Lower leg skin (tissue), 4 donors: ENCODE measurements around the gene GHRL. TPM values are rescaled to one million over a fixed set of nuclear protein-coding genes. Genes with fewer than 3 reads are reported as not detected.

ENCODE experiments used
- DNase-seq, 2 donors: peaks; one replicate each; pipeline ENCODE4 v3.0.0-alpha.2; 2019; ENCODE audit warnings: low spot score in 2 of 2
- H3K4me3 ChIP-seq: fragments of 200-600 bp; sonication (generic); 2 replicates; pipeline ENCODE4 v1.5.1; 2017; ENCODE audit warnings: mild to moderate bottlenecking, low read depth; ENCODE audit not compliant: poor library complexity, severe bottlenecking
- POLR2A ChIP-seq, 2 donors: fragments of 450-650 bp; IDR thresholded peaks; one replicate each; pipeline ENCODE4 v1.6.1; 2016 to 2017; ENCODE audit warnings: antibody characterized with exemption in 2 of 2, mild to moderate bottlenecking in 1 of 2, moderate library complexity in 1 of 2
- WGBS, 2 donors: methylation state at CpG; one replicate each; pipeline ENCODE4 v1.1.5; 2018; 5-methylcytosine and 5-hydroxymethylcytosine counted together
- intact Hi-C: fragments of 100-400 bp; cut with DNase I; formaldehyde crosslinking; loops from one replicate; pipeline ENCODE4 v1.15.0; 2023; ENCODE audit warnings: low total_unique reads
- total RNA-seq, 4 donors: library from RNA; depleted of rRNA; stranded (reverse); fragments of >200 nt; gene quantifications; one replicate each; pipeline ENCODE4 v1.1.0, GENCODE V29; 2016
- TF ChIP-seq, protein P1 (sequence below), 3 donors: fragments of 450-650 bp; IDR thresholded peaks; one replicate each; pipeline ENCODE4 v1.5.1; 2016; ENCODE audit warnings: antibody characterized with exemption in 3 of 3, mild to moderate bottlenecking in 3 of 3, moderate library complexity in 2 of 3

The GHRL gene, protein sequence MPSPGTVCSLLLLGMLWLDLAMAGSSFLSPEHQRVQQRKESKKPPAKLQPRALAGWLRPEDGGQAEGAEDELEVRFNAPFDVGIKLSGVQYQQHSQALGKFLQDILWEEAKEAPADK
- not detected for total RNA-seq

DNA sequence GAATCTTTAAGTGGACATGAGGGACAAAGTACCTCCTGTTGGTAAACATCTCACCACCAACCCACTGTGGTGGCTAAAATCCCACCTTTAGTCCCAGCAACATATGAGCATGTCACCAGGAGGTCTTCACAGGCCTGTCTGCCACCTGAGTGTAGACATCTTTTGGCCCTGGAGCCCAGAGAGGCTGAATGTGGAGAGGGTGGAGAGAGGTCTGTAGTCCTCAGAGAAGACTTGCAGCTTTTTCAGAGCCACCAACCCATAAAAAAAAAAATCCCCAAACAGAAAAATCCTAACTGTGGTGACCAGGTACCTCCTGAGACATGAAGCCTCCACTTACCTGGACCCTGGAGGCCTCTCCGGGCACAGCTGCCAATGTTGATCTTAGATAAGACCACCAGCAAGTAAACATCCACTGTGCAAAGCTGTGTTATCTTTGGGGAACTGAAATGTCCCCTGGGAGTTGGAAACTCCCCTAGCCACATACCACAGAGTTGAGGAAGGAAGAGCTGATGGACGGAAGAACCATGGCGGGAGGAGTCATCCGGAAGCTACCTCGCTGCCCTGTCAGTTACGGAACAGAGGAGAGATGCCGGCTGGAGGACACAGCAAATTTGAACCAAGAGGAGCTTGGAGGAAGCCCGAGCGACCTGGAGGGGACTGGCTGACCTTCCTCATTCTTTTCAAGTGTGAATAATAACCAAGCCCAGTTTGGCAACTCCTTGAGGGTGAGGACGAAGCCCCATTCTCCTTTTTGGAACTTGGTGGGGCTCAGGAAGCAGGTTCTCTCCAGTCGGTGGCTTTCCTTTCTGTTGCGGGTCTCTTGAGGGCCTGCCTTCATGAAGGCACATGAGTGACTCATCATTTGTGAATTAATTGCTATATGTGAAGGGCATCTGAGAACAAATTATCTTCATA is at the start of gene GHRL:
Gene GHRL, minus strand, starts transcription at position 443 of the 915 bp plus-strand sequence. CDS start 2,767 bp downstream, outside the sequence.
- 67 to 70% methylated on average over 12 of the region's 12 CpGs for WGBS, 2 donors
- no peak within 1 kb of the TSS for H3K4me3 ChIP-seq
- no peak for TF ChIP-seq POLR2A (IDR thresholded peaks at IDR 0.05)
- TF ChIP-seq, protein P1, sequence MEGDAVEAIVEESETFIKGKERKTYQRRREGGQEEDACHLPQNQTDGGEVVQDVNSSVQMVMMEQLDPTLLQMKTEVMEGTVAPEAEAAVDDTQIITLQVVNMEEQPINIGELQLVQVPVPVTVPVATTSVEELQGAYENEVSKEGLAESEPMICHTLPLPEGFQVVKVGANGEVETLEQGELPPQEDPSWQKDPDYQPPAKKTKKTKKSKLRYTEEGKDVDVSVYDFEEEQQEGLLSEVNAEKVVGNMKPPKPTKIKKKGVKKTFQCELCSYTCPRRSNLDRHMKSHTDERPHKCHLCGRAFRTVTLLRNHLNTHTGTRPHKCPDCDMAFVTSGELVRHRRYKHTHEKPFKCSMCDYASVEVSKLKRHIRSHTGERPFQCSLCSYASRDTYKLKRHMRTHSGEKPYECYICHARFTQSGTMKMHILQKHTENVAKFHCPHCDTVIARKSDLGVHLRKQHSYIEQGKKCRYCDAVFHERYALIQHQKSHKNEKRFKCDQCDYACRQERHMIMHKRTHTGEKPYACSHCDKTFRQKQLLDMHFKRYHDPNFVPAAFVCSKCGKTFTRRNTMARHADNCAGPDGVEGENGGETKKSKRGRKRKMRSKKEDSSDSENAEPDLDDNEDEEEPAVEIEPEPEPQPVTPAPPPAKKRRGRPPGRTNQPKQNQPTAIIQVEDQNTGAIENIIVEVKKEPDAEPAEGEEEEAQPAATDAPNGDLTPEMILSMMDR (IDR thresholded peaks at IDR 0.05), result no peak
- no peak for DNase-seq
- intact Hi-C loops, result loop anchor here (5.0 kb wide), 1 partner anchor 670 kb away; no protein-coding TSS in a partner anchor

DNA sequence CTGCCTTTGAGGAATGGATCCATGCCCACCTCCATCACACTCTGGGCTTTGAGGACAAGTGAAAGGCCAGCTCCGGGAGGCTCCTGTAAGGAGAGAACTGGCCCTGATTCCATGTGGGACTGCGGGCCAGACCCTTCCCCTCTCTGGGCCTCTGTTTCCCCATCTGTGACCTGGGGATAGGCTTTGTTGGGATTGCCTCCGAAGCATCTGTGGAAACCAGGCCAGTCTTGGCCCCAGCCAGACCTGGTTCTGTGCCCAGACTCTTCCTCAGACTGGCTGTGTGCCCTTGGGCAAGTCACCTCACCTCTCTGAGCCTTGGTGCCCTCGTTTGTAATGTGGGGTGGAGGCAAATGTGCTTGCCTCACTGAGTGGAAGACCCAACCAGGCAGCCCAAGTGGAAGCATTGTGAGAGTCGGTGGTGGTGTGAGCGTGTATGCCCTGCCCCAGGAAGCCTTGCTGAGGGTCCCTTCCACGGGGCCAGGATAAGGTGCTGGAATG is 49.2 kb upstream of the GHRL start:
- no peak for TF ChIP-seq POLR2A (IDR thresholded peaks at IDR 0.05)
- TF ChIP-seq, protein P1 (IDR thresholded peaks at IDR 0.05), result no peak
- no peak for DNase-seq
- H3K4me3 ChIP-seq, result no peak overlapping the region
- 61 to 73% methylated on average over 7 of the region's 7 CpGs for WGBS, 2 donors
- intact Hi-C loops, result no loop called here

- TF ChIP-seq POLR2A (IDR thresholded peaks at IDR 0.05), result no peak
- TF ChIP-seq, protein P1 (IDR thresholded peaks at IDR 0.05), result no peak
- DNase-seq, result no peak
- intact Hi-C loops, result no loop called here
- no peak overlapping the region for H3K4me3 ChIP-seq
- 89% methylated on average over 18 of the region's 18 CpGs for WGBS, 2 donors
These were observed 47.7 kb upstream of the GHRL start for GRCh38 chr3:10340476-10340875.

- intact Hi-C loops, result no loop called here
- TF ChIP-seq, protein P1 (IDR thresholded peaks at IDR 0.05), result no peak
- no peak for TF ChIP-seq POLR2A (IDR thresholded peaks at IDR 0.05)
- H3K4me3 ChIP-seq, result no peak overlapping the region
- no peak for DNase-seq
- 56 to 74% methylated on average over 3 to 4 of the region's 4 CpGs for WGBS, 2 donors
These were observed 47.3 kb upstream of the GHRL start for GRCh38 chr3:10340046-10340445.

DNA sequence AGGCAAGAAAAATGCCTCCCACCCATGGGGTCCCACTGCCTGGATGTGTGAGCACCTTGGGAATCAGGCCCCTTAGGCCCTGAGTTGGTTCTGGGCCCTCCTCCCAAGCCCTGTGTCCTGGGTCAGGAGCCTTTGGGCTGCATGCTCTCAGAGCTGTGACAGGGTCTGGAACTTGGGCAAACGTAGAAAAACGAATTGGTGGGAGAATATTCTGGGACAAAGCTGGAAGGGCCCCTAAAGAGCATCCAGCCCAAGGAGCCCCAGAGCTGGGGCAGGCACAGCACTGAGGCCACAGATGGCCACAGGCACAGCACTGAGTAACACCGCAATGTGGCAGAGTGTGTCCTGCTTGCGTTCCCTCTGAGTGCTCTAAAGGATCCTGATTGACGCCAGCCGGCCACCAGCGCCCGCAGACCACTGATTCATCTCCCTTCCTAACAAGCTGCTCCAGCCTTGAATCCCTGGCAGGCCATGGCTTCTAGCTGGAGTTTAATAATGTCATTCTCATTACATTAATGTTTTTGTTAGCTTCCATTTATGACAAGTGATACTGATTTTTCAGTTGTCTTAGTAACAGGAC is 46.7 kb upstream of the GHRL start:
- 84 to 88% methylated on average over 8 of the region's 8 CpGs for WGBS, 2 donors
- intact Hi-C loops, result no loop called here
- TF ChIP-seq, protein P1 (IDR thresholded peaks at IDR 0.05), result no peak
- no peak for TF ChIP-seq POLR2A (IDR thresholded peaks at IDR 0.05)
- no peak for DNase-seq
- H3K4me3 ChIP-seq, result no peak overlapping the region
